Activated B cell treated with CpG ODN at 0.5 μM for 24 hours (primary cell): ENCODE results near the gene YLPM1. TPM values are rescaled to one million over a fixed set of nuclear protein-coding genes. Genes with fewer than 3 reads are reported as not detected.

ENCODE experiments used
- ATAC-seq: fragments of 200-7000 bp; cut with Tn5 transposase; one replicate; pipeline ENCODE4 v1.10.0; 2021; ENCODE audit warnings: low read depth, mild to moderate bottlenecking, moderate library complexity
- CTCF ChIA-PET: fragments of 350-600 bp; sonication (Branson Sonifier 250); formaldehyde crosslinking; loops from one replicate; lab custom pipeline; 2021; ENCODE audit warnings: antibody characterized with exemption; lab: Charles Lee
- POLR2A ChIA-PET: fragments of 350-600 bp; sonication (Branson Sonifier 250); formaldehyde crosslinking; loops from one replicate; lab custom pipeline; 2021; ENCODE audit warnings: antibody characterized with exemption; lab: Charles Lee
- DNase-seq: peaks from one replicate; pipeline ENCODE4 v3.0.0; 2022
- H3K27ac Mint-ChIP-seq: one replicate; pipeline ENCODE4 v1.8.0; 2020; ENCODE audit warnings: mixed read lengths
- H3K27me3 Mint-ChIP-seq: one replicate; pipeline ENCODE4 v1.8.0; 2021; ENCODE audit warnings: mixed read lengths
- H3K36me3 Mint-ChIP-seq: one replicate; pipeline ENCODE4 v1.8.0; 2021; ENCODE audit warnings: low read depth, mixed read lengths
- H3K4me1 Mint-ChIP-seq: one replicate; pipeline ENCODE4 v1.8.0; 2021; ENCODE audit warnings: mixed read lengths
- H3K4me3 Mint-ChIP-seq: one replicate; pipeline ENCODE4 v1.8.0; 2020; ENCODE audit warnings: mild to moderate bottlenecking, mixed read lengths
- H3K9me3 Mint-ChIP-seq: one replicate; pipeline ENCODE4 v1.8.0; 2020; ENCODE audit warnings: mixed read lengths
- intact Hi-C: fragments of 100-400 bp; cut with micrococcal nuclease; formaldehyde crosslinking; loops from one replicate; pipeline ENCODE4 v1.15.1; 2024
- total RNA-seq: library from RNA; stranded (reverse); gene quantifications from 2 replicates; pipeline ENCODE4 v1.2.3, GENCODE V29; 2022
- TF ChIP-seq, protein P1 (sequence below): fragments of 200-600 bp; IDR thresholded peaks from one replicate; pipeline ENCODE4 v1.8.0; 2022; ENCODE audit warnings: antibody characterized with exemption, mild to moderate bottlenecking

The YLPM1 gene
- total RNA-seq, 1 donor from 2014 or later, result 85.9 TPM

DNA sequence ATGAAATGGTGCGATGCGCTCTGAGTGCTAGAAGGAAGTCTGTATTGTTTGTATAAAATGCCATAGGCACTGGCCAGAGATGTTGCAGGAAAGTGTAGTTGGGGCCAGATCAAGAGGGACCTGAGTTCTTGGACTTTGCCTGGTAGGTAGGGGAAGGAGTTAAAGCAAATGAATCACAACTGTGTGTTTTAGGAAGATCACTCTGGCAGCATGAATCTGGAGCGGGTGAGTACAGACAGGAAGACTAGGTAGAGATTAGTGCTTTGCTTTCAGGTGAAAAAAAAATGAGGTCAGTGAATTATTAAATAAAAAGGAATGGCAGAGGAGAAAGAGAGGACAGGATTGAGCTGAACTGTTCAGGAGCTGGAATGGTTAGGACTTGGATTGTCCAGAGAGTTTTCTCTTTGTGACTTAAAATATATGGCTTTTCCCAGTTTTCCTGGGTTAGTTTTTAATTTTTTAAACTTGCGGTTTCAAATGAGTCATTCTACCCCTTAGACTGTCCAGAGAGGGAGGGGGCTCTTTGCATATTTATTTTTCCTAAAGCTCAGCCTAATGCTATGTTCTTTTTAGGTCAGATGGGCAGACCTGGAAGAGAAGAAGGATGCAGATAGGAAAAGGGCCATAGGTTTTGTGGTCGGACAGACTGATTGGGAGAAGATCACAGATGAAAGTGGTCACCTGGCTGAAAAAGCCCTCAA lies 71.7 kb downstream of the YLPM1 start:
- ATAC-seq (no peak), DNase-seq (no peak)
- TF ChIP-seq, protein P1, sequence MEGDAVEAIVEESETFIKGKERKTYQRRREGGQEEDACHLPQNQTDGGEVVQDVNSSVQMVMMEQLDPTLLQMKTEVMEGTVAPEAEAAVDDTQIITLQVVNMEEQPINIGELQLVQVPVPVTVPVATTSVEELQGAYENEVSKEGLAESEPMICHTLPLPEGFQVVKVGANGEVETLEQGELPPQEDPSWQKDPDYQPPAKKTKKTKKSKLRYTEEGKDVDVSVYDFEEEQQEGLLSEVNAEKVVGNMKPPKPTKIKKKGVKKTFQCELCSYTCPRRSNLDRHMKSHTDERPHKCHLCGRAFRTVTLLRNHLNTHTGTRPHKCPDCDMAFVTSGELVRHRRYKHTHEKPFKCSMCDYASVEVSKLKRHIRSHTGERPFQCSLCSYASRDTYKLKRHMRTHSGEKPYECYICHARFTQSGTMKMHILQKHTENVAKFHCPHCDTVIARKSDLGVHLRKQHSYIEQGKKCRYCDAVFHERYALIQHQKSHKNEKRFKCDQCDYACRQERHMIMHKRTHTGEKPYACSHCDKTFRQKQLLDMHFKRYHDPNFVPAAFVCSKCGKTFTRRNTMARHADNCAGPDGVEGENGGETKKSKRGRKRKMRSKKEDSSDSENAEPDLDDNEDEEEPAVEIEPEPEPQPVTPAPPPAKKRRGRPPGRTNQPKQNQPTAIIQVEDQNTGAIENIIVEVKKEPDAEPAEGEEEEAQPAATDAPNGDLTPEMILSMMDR, result no peak
- peaks cover 52% of the 10 kb centered on the region for H3K4me1 Mint-ChIP-seq
- intact Hi-C loops, result no loop called here
- peaks cover 24% of the 10 kb centered on the region for H3K36me3 Mint-ChIP-seq
- H3K27ac Mint-ChIP-seq, result peak overlapping the region; percentile 94
- no peaks in the 10 kb centered on the region for H3K27me3 Mint-ChIP-seq
- H3K4me3 Mint-ChIP-seq, result no peak overlapping the region
- ChIA-PET POLR2A (interaction anchor here (1.1 to 3.9 kb wide), 4 partner anchors 11 to 47 kb away, joined by 3 to 13 read pairs (median 4); partner anchors contain the start of gene DLST), CTCF (interaction anchor here (1.0 to 2.4 kb wide), 4 partner anchors 25 to 71 kb away, joined by 3 to 14 read pairs (median 4); no protein-coding TSS in a partner anchor)
- H3K9me3 Mint-ChIP-seq, result no peaks in the 10 kb centered on the region

GRCh38 chr14:74835645-74836250 lies 72.6 kb downstream of the YLPM1 start:
- TF ChIP-seq, protein P1, result no peak
- DNase-seq (no peak), ATAC-seq (peak; percentile 70)
- H3K36me3 Mint-ChIP-seq, result peaks cover 15% of the 10 kb centered on the region
- no peaks in the 10 kb centered on the region for H3K27me3 Mint-ChIP-seq
- H3K9me3 Mint-ChIP-seq, result no peaks in the 10 kb centered on the region
- peak overlapping the region; percentile 94 for H3K27ac Mint-ChIP-seq
- peak overlapping the region; percentile 65 for H3K4me3 Mint-ChIP-seq
- ChIA-PET POLR2A (interaction anchor here (0.5 to 3.9 kb wide), 8 partner anchors 10 to 72 kb away, joined by 3 to 13 read pairs (median 3); partner anchors contain the start of genes DLST and YLPM1), CTCF (interaction anchor here (1.0 to 2.4 kb wide), 5 partner anchors 13 to 70 kb away, joined by 3 to 14 read pairs (median 4); no protein-coding TSS in a partner anchor)
- intact Hi-C loops, result no loop called here
- H3K4me1 Mint-ChIP-seq, result peaks cover 59% of the 10 kb centered on the region

- H3K4me1 Mint-ChIP-seq, result peaks cover 66% of the 10 kb centered on the region
- H3K9me3 Mint-ChIP-seq, result no peaks in the 10 kb centered on the region
- intact Hi-C loops, result no loop called here
- peak overlapping the region; percentile 44 for H3K4me3 Mint-ChIP-seq
- CTCF ChIA-PET, result interaction anchor here (1.2 to 2.4 kb wide), 2 partner anchors 13 to 24 kb away, joined by 4 to 14 read pairs; no protein-coding TSS in a partner anchor
- TF ChIP-seq, protein P1, result no peak
- peak overlapping the region; percentile 86 for H3K27ac Mint-ChIP-seq
- POLR2A ChIA-PET, result interaction anchor here (0.5 to 3.9 kb wide), 6 partner anchors 10 to 73 kb away, joined by 3 to 13 read pairs (median 3); partner anchors contain the start of genes DLST and YLPM1
- no peak for ATAC-seq
- no peaks in the 10 kb centered on the region for H3K27me3 Mint-ChIP-seq
- H3K36me3 Mint-ChIP-seq, result peaks cover 10% of the 10 kb centered on the region
- no peak for DNase-seq
Measured at GRCh38 chr14:74836251-74836960, 73.3 kb downstream of the YLPM1 start.

- peak overlapping the region; percentile 86 for H3K27ac Mint-ChIP-seq
- ATAC-seq (no peak), DNase-seq (no peak)
- TF ChIP-seq, protein P1, result no peak
- ChIA-PET POLR2A (interaction anchor here (0.7 to 3.9 kb wide), 2 partner anchors 44 to 67 kb away, joined by 3 to 13 read pairs; partner anchors contain the start of gene DLST), CTCF (no interaction called here)
- no peaks in the 10 kb centered on the region for H3K9me3 Mint-ChIP-seq
- H3K4me1 Mint-ChIP-seq, result peaks cover 80% of the 10 kb centered on the region
- H3K27me3 Mint-ChIP-seq, result no peaks in the 10 kb centered on the region
- peaks cover 7% of the 10 kb centered on the region for H3K36me3 Mint-ChIP-seq
- H3K4me3 Mint-ChIP-seq, result peak overlapping the region; percentile 63
- intact Hi-C loops, result no loop called here
Measured at GRCh38 chr14:74838166-74838565, 75.0 kb downstream of the YLPM1 start.
